PC-9 (cell line): ENCODE measurements around the gene OR1L8. TPM values are rescaled to one million over a fixed set of nuclear protein-coding genes. Genes with fewer than 3 reads are reported as not detected.
"Not testable (repeated sequence)": the region's sequence is repeated elsewhere in the genome, so short reads cannot be mapped to it uniquely, and the experiment has no call there.

Experiments
- Bru-seq: library from RNA; stranded (reverse); fragments of 400-500 nt; gene quantifications from one replicate; lab custom pipeline; 2021; lab: Mats Ljungman, UMichigan
- BruChase-seq, 2 experiments: library from RNA; stranded (reverse); fragments of 400-500 nt; gene quantifications; one replicate each; lab custom pipeline; 2021; lab: Mats Ljungman, UMichigan
- BruUV-seq: library from RNA; stranded (reverse); fragments of 400-500 nt; replicated peaks from 2 replicates; lab custom pipeline; 2021; lab: Mats Ljungman, UMichigan
- CTCF ChIA-PET: fragments of 300-600 bp; sonication (Branson Sonifier 250); formaldehyde crosslinking; loops from one replicate; lab custom pipeline; 2022; ENCODE audit warnings: antibody characterized with exemption; lab: Charles Lee
- POLR2A ChIA-PET: fragments of 300-600 bp; sonication (Branson Sonifier 250); formaldehyde crosslinking; loops from one replicate; lab custom pipeline; 2022; ENCODE audit warnings: antibody characterized with exemption; ENCODE audit not compliant: unreplicated experiment; lab: Charles Lee
- DNase-seq, 2 experiments: peaks; one replicate each; pipeline versions ENCODE4 v3.0.0 to v3.0.0-alpha.2; 2015 to 2022; ENCODE audit warnings: mixed read lengths in 1 of 2
- H2AFZ ChIP-seq: fragments of 200-600 bp; sonication (generic); 2 replicates; pipeline ENCODE4 v1.8.1; 2017; ENCODE audit warnings: antibody characterized with exemption
- H3F3A ChIP-seq: fragments of 200-600 bp; sonication (generic); 2 replicates; pipeline ENCODE4 v1.8.1; 2017; ENCODE audit warnings: antibody characterized with exemption, mild to moderate bottlenecking, low read depth; ENCODE audit not compliant: insufficient read depth
- H3K27ac ChIP-seq: fragments of 200-600 bp; sonication (generic); 2 replicates; pipeline ENCODE4 v1.6.1; 2016; ENCODE audit warnings: mixed run types
- H3K27me3 ChIP-seq: fragments of 200-600 bp; sonication (generic); 2 replicates; pipeline ENCODE4 v1.6.1; 2016; ENCODE audit warnings: low read depth, mixed run types; ENCODE audit not compliant: insufficient read depth
- H3K36me3 ChIP-seq: fragments of 200-600 bp; sonication (generic); 2 replicates; pipeline ENCODE4 v1.6.1; 2016; ENCODE audit warnings: low read depth, mixed run types
- H3K4me1 ChIP-seq: fragments of 200-600 bp; sonication (generic); replicated peaks from 2 replicates; pipeline ENCODE4 v1.6.1; 2016; ENCODE audit warnings: mixed run types; ENCODE audit not compliant: insufficient read depth
- H3K4me2 ChIP-seq: fragments of 200-600 bp; sonication (generic); 2 replicates; pipeline ENCODE4 v1.6.1; 2017; ENCODE audit warnings: mixed run types
- H3K4me3 ChIP-seq: fragments of 200-600 bp; sonication (generic); 2 replicates; pipeline ENCODE4 v1.6.1; 2016; ENCODE audit warnings: mixed run types
- H3K79me2 ChIP-seq: fragments of 200-600 bp; sonication (generic); 2 replicates; pipeline ENCODE4 v1.6.1; 2017; ENCODE audit warnings: low read depth, mixed run types
- H3K9me2 ChIP-seq: fragments of 200-600 bp; sonication (generic); 2 replicates; pipeline ENCODE4 v1.8.1; 2017; ENCODE audit warnings: mild to moderate bottlenecking; ENCODE audit not compliant: insufficient read depth
- H3K9me3 ChIP-seq: fragments of 200-600 bp; sonication (generic); 2 replicates; pipeline ENCODE4 v1.8.1; 2016; ENCODE audit warnings: low read depth; ENCODE audit not compliant: insufficient read depth
- H4K20me1 ChIP-seq: fragments of 200-600 bp; sonication (generic); 2 replicates; pipeline ENCODE4 v1.8.1; 2017; ENCODE audit not compliant: insufficient read depth
- CTCF ChIP-seq: fragments of 200-600 bp; sonication (generic); conservative IDR thresholded peaks from 2 replicates; pipeline ENCODE4 v1.6.1; 2017; ENCODE audit warnings: mixed run types, antibody characterized with exemption, mild to moderate bottlenecking, moderate library complexity
- EZH2 ChIP-seq: fragments of 200-600 bp; sonication (generic); IDR thresholded peaks from 2 replicates; pipeline ENCODE4 v1.8.0; 2017; ENCODE audit warnings: antibody characterized with exemption, low read depth
- intact Hi-C: fragments of 100-400 bp; cut with micrococcal nuclease; formaldehyde crosslinking; loops from one replicate; pipeline ENCODE4 v1.10.0; 2022; ENCODE audit not compliant: unreplicated experiment
- long read RNA-seq: library from polyadenylated mRNA; stranded (forward); transcript quantifications from one replicate; pipeline ENCODE4 v2.0.0, GENCODE V29; 2022
- total RNA-seq: library from RNA; stranded (reverse); gene quantifications from 2 replicates; pipeline ENCODE4 v1.2.3, GENCODE V29; 2021

The OR1L8 gene
- total RNA-seq (not detected in 2 replicates), Bru-seq, nascent RNA (percentile 5 among the genes with signal in this experiment), BruChase-seq, experiment 1, labeled RNA remaining after a 2-hour chase (percentile 15 among the genes with signal in this experiment), BruChase-seq, experiment 2, labeled RNA remaining after a 6-hour chase (percentile 8 among the genes with signal in this experiment)
- long read RNA-seq, result 0 reads

GRCh38 chr9:122583284-122583683 is at the start of gene OR1L8:
OR1L8 (minus strand) TSS chr9:122583384; CDS start chr9:122568477, 14,907 bp downstream.
- H3K4me1 ChIP-seq, H2AFZ ChIP-seq, H3K4me3 ChIP-seq, H3K9me3 ChIP-seq, H3K9me2 ChIP-seq, H3K27me3 ChIP-seq, CTCF ChIA-PET, H3F3A ChIP-seq, H3K79me2 ChIP-seq, H3K4me2 ChIP-seq, H3K27ac ChIP-seq, BruUV-seq, H3K36me3 ChIP-seq, intact Hi-C loops, H4K20me1 ChIP-seq, DNase-seq: not testable (repeated sequence)
- POLR2A ChIA-PET, result interaction anchor here (0.6 kb wide), 1 partner anchor 82 kb away, joined by 4 read pairs; no protein-coding TSS in a partner anchor

GRCh38 chr9:122619996-122620395 is 36.8 kb upstream of the OR1L8 start:
- TF ChIP-seq CTCF (no peak), EZH2 (no peak)
- Histone ChIP-seq H3K4me2 (no peak overlapping the region), H3K27ac (no peak overlapping the region), H3F3A (no peaks in the 10 kb centered on the region), H3K4me1 (no peaks in the 10 kb centered on the region), H3K9me3 (no peaks in the 10 kb centered on the region), H3K36me3 (no peaks in the 10 kb centered on the region), H2AFZ (no peak overlapping the region), H3K79me2 (no peaks in the 10 kb centered on the region), H3K9me2 (no peaks in the 10 kb centered on the region), H3K4me3 (no peak overlapping the region), H4K20me1 (no peaks in the 10 kb centered on the region), H3K27me3 (peaks cover 26% of the 10 kb centered on the region)
- ChIA-PET CTCF (no interaction called here), POLR2A (no interaction called here)
- BruUV-seq, result no TSS peak
- intact Hi-C loops, result no loop called here
- no peak for DNase-seq

- no peak for DNase-seq
- BruUV-seq, result no TSS peak
- Histone ChIP-seq H2AFZ (no peak within 1 kb of the TSS), H4K20me1 (no peaks in the 10 kb centered on the region), H3K27ac (no peak within 1 kb of the TSS), H3K79me2 (no peaks in the 10 kb centered on the region), H3K9me3 (no peaks in the 10 kb centered on the region), H3F3A (no peaks in the 10 kb centered on the region), H3K9me2 (no peaks in the 10 kb centered on the region), H3K4me3 (no peak within 1 kb of the TSS), H3K27me3 (peaks cover 18% of the 10 kb centered on the region; the same call in 1 of the 2 replicates), H3K4me1 (no peaks in the 10 kb centered on the region), H3K4me2 (no peak within 1 kb of the TSS), H3K36me3 (no peaks in the 10 kb centered on the region)
- TF ChIP-seq EZH2 (no peak), CTCF (no peak)
- ChIA-PET CTCF (no interaction called here), POLR2A (no interaction called here)
- intact Hi-C loops, result no loop called here
Observed at GRCh38 chr9:122614362-122614761, 31.2 kb upstream of the OR1L8 start, which contains the start of gene OR1Q1. OR1Q1 (plus strand) TSS chr9:122614738; CDS start chr9:122614738, 0 bp downstream.
